ENCODE results near the gene KCTD8.

KCTD8 gene

GRCh38 chr4:44161756-44162155, 286.9 kb downstream of the KCTD8 start:
- DNase-seq = no peak

- DNase-seq = no peak
Measured at GRCh38 chr4:44160776-44161367, 287.7 kb downstream of the KCTD8 start.

DNA sequence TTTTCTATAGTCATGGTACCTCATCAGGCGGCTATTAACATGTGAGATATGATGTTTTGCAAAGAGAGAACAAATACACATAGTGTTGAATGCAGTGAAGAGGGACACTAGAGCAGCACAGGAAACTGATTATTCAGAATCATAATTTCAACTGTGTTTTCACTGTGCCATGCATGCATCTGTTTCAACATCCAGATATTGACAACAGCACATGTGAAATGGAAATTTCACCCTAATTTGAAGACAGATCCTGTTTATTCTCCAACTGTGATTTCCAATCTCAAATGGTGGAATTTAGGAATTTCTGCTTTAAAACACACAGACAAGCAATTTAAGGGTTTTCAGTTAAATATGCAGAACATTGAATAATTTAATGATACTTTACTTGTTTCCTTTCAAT, 288.6 kb downstream of the KCTD8 start:
- no peak for DNase-seq

DNA sequence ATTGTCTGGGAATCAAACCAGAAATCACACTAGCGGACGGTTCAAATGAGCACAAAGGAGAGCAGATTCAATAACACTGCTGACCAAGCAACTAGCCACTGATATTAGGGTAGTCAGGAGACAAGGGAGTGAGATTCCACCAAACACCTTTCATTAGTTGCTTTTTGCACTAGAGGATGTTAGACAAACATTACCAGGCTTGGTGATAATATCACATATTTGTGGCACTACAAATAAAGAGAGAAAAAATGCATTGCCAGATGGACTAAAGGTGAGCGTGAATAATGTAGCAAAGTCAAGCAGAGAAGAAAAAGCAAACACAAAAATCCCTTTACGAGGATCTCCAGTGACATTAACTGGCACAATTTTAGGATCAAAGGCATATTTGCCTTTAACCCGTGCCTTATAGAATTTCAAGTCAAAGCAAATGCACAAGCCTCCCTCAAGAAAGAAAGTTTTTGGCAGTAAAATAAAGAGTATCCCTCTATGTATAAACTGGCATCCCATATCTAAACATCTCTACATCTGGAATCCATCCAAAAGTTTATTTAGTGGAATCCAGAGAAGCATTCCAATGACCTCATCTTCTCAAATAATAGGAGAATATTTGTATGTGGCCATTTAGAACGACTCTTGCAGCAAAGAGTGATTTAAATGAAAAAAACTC, 290.9 kb downstream of the KCTD8 start:
- no peak for DNase-seq

DNA sequence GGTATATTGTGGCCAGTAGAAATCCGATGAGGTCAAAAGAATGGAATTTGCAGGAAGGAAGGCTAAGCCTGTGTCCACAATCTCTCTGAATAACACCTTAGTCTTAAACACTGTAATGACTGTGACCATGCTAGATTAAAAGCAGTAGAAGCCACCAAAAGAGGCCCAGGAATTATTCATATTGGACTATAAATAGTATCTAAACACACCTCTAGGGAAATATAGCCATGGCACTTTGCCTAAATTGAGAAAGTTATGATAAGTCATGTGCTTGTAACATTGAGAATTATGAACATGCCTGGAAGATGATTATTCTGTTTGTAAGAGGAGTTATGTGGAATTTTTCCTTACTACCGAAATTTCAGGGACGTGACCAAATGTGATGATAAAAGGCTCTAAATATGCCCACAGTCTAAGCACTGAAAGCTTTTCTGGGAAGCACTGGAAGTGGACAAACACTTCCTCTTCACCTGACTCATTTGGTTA, 298.5 kb downstream of the KCTD8 start:
- no peak for DNase-seq

DNA sequence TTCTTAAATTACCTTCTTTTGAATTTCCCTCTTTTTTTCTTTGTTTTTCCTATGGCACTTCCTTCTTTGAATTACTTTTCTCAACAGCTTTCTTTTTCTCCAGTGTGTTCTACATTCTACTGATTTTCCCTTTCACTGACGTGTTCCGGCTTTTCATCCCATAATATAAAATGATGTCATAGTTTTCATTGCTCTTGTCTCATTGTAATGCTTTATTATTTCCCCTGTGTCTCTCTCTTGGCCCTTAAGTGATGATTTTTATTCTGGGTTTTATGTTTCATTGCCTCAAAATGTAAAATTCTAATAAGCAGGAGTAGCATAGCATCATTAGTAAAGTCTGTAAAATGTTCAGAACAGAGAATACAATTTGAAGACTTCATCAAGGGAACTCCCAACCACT, 299.3 kb downstream of the KCTD8 start:
- no peak for DNase-seq

DNA sequence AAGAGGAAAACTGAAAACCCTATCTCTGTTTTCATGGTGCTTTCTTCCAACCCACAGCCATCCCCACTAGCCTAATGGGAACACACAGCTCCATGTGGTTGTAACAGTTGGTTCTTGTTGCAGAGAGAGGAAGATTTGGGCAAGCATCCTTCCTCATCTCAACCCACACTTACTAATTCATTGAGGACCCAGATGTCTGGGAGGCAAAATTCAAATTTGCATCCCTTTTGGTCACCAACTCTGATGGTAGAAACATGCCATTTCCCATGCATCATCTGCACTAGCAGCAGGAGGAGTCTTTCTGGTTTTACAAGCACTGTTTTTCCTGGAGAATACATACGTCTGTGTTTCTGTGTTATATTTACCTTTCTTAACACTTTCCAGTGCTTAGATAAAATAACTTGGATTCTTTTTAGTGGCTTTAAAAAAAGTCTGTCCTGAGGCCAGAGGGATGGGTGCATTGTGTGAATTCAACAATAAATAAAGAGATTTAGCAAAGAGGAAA, 301.0 kb downstream of the KCTD8 start:
- no peak for DNase-seq

- DNase-seq = no peak
Measured at GRCh38 chr4:44146516-44146915, 302.1 kb downstream of the KCTD8 start.

DNA sequence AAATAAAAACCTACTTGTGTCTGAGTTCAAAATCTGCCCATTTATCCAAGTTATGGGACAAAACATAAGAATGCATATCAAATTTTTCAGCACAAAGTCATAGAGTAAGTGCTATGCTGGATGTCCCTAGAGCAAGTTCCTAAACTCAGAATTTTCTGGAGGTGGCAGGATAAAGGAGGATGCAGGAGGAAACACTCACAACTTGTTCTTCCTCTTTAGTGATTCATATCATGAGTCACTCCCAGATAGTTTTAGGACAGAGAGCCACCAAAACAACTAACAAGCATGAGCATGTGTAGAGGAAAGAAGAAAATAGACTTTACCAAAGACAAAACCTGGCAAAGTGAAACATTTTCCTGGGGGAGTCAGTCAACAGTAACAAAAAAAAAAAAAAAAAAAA, 302.7 kb downstream of the KCTD8 start:
- DNase-seq = no peak

- no peak for DNase-seq
Measured at GRCh38 chr4:44132526-44132925, 316.1 kb downstream of the KCTD8 start.

Measured in T-helper 9 cell (primary cell).